AG04449 (cell line): Measurements from ENCODE around the gene AKAP3.
A peak's percentile ranks its signal among the peaks of the same experiment; 100 is the strongest.

Experiments
- CTCF ChIA-PET: fragments of 350-600 bp; formaldehyde crosslinking; extraction: SDS; loops from one replicate; lab custom pipeline; 2021; ENCODE audit warnings: antibody characterized with exemption; lab: Yijun Ruan, JAX
- POLR2A ChIA-PET: fragments of 400-600, 350-600 bp; formaldehyde crosslinking; extraction: SDS; loops from one replicate; lab custom pipeline; 2020; ENCODE audit warnings: antibody characterized with exemption, inconsistent platforms; lab: Yijun Ruan, JAX
- DNase-seq: peaks from one replicate; pipeline ENCODE4 v3.0.0-alpha.2; 2010; ENCODE audit warnings: low read depth, low spot score
- H3K4me3 ChIP-seq: 2 replicates; pipeline ENCODE4 v1.5.1; 2011; ENCODE audit warnings: low read depth, mild to moderate bottlenecking, control low read depth, low read length
- TF ChIP-seq, protein P1 (sequence below): IDR thresholded peaks from one replicate; pipeline ENCODE4 v1.5.1; 2011; ENCODE audit warnings: mild to moderate bottlenecking, moderate library complexity, low read length, control low read depth, inconsistent platforms; ENCODE audit not compliant: insufficient read depth; ENCODE audit errors: missing control alignments

The AKAP3 gene

DNA sequence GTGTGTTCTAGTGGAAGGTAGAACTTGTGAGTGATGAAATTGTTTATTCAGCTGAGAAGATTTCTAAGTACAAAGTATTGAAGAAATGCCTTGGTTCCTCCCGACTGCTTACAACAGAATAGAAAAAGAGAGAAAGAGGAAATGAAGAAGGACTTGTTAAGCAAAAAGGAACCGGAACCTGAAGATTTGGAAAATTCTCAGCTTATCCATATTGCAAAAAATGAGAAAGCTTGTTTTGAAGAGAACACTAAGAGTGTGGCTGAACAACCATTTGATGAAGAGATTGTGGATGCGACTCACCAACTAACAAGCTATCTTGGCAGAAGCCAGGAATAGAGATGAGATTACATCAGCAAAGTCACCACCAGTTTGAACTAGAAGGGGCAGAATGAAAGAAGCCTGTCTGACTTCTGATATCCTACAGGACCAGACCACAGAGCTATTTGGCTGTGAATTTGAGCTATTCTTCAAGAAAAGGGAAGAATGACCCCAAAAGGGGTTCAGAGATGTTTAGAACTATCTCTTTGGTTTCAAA, 15.2 kb upstream of the AKAP3 start:
- no peak overlapping the region for H3K4me3 ChIP-seq
- TF ChIP-seq, protein P1, sequence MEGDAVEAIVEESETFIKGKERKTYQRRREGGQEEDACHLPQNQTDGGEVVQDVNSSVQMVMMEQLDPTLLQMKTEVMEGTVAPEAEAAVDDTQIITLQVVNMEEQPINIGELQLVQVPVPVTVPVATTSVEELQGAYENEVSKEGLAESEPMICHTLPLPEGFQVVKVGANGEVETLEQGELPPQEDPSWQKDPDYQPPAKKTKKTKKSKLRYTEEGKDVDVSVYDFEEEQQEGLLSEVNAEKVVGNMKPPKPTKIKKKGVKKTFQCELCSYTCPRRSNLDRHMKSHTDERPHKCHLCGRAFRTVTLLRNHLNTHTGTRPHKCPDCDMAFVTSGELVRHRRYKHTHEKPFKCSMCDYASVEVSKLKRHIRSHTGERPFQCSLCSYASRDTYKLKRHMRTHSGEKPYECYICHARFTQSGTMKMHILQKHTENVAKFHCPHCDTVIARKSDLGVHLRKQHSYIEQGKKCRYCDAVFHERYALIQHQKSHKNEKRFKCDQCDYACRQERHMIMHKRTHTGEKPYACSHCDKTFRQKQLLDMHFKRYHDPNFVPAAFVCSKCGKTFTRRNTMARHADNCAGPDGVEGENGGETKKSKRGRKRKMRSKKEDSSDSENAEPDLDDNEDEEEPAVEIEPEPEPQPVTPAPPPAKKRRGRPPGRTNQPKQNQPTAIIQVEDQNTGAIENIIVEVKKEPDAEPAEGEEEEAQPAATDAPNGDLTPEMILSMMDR, result no peak
- ChIA-PET CTCF (interaction anchor here (0.7 kb wide), 1 partner anchor 15 kb away, joined by 3 read pairs; the partner anchor contains the start of genes AKAP3 and NDUFA9), POLR2A (interaction anchor here (0.6 to 1.0 kb wide), 3 partner anchors 10 to 49 kb away, joined by 3 to 7 read pairs (median 3); partner anchors contain the start of genes AKAP3 and NDUFA9)
- DNase-seq, result peak; percentile 79

DNA sequence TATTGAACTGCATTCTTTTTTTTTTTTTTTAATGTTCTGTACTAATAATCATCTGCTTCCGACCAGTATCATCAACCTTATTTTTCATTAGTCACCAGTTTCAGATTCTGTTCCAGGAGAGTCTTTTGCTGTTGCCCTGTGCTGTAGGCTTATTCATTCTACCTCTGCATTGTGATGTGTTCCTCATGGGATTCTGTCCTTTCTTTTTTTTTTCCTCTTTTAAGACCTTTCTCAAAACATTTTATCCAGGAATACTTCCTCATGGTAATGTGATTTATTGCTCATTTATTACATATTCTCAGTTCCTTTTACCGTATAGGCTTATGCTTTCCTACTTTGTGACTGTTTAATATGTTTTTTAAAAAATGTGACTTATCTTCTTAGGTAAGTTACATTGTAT, 4.8 kb upstream of the AKAP3 start:
- CTCF ChIA-PET, result no interaction called here
- H3K4me3 ChIP-seq, result no peak overlapping the region
- POLR2A ChIA-PET, result interaction anchor here (0.7 kb wide), 1 partner anchor 10 kb away, joined by 3 read pairs; no protein-coding TSS in a partner anchor
- TF ChIP-seq, protein P1, result no peak
- DNase-seq, result no peak

DNA sequence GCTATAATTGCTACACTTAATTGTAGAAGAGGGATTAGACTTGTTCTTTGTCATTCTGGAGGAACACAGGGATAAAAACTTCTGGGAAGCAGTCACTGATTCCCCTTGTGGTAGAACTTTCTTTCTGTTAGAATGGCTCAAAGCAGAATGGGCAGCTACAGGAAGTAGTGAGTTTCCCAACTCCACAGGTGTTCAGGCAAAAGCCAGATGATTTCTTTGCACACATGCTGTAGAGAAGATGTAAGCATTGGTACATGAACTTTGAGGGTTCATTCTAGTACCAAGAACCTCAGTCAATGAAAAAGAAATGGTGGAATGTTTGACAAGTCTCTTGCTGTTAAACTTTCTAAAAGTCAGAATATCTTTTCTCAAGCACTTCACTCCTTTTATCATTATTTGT, 4.4 kb upstream of the AKAP3 start:
- DNase-seq, result no peak
- TF ChIP-seq, protein P1, result no peak
- CTCF ChIA-PET, result no interaction called here
- no peak overlapping the region for H3K4me3 ChIP-seq
- POLR2A ChIA-PET, result no interaction called here

DNA sequence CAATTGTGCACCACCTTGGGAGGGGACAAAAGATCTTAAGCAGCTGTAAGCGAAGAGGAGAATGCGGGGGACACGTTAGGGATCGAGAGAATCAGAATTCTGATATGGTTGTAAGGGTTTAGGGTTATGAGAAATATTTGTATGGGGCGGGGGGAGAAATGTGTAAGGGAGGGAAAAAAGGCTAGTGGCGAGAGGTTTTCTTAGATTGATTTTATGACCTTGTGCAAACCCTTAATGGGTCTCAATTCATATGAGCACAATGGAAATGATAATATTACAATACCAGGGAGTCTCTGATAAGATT, 459 bp upstream of the AKAP3 start:
- ChIA-PET POLR2A (interaction anchor here (0.6 to 1.6 kb wide), 3 partner anchors 15 to 149 kb away, joined by 3 to 7 read pairs (median 6); no protein-coding TSS in a partner anchor), CTCF (interaction anchor here (1.1 to 1.2 kb wide), 3 partner anchors 11 to 15 kb away, joined by 3 read pairs; no protein-coding TSS in a partner anchor)
- TF ChIP-seq, protein P1, result no peak
- H3K4me3 ChIP-seq, result peak overlapping the region; percentile 85
- DNase-seq, result no peak

DNA sequence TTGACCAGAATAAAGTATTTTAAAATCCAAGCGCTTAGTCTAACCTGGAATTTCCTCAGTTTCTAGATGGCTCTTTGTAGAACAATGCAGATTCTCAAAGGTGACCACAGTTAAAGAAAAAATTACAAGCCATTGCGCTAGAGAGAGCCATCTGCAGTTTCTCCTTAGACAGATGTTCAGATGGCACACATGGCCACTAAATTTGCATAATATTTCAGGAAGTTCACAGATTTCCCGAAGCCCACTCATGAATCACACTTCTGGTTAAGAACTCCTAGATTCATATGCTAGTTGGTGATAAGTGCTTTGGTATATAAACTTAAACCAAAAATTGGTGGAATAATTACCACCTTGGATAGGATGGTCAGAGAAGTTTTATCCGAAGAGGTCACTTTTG, 749 bp downstream of the AKAP3 start:
- TF ChIP-seq, protein P1, result no peak
- ChIA-PET CTCF (interaction anchor here (1.1 kb wide), 1 partner anchor 9 kb away, joined by 3 read pairs; no protein-coding TSS in a partner anchor), POLR2A (interaction anchor here (1.4 to 1.6 kb wide), 2 partner anchors 16 to 44 kb away, joined by 6 to 7 read pairs; no protein-coding TSS in a partner anchor)
- peak overlapping the region; percentile 85 for H3K4me3 ChIP-seq
- no peak for DNase-seq

DNA sequence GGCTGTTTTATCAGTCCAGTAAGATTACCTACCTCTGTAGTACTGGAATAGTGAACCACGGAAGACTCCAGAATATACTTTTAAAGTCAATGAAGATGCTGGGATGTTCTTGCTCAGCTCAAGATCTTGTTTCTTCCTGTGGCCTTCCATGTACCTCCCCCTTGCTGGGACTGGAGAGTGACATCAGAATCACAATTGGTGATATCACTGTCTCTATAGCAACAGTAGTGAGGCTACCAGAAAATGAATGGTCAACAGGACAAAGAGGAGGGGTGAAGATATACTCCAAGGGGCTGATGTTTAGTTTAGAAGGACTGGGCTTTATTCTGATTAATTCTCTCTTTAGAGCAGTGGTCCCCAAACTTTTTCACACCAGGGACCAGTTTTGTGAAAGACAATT, 3.8 kb downstream of the AKAP3 start:
- ChIA-PET CTCF (no interaction called here), POLR2A (no interaction called here)

More for the DNA sequence above, 3.8 kb downstream of the AKAP3 start:
- DNase-seq, result no peak
- TF ChIP-seq, protein P1, result no peak
- H3K4me3 ChIP-seq, result no peak overlapping the region
